Glutamatergic neuron (in vitro differentiated cells): ENCODE measurements around the gene ARFGAP3. TPM values are rescaled to one million over a fixed set of nuclear protein-coding genes. Genes with fewer than 3 reads are reported as not detected.

Source experiments
- DNase-seq: peaks from one replicate; pipeline ENCODE4 v3.0.0; 2022
- H3K27ac Mint-ChIP-seq: one replicate; pipeline ENCODE4 v1.8.0; 2020; ENCODE audit warnings: mild to moderate bottlenecking, mixed read lengths, inconsistent platforms; ENCODE audit not compliant: unreplicated experiment
- H3K27me3 Mint-ChIP-seq: one replicate; pipeline ENCODE4 v1.8.0; 2020; ENCODE audit warnings: mild to moderate bottlenecking, moderate library complexity, mixed read lengths, inconsistent platforms; ENCODE audit not compliant: unreplicated experiment
- H3K36me3 Mint-ChIP-seq: one replicate; pipeline ENCODE4 v1.8.0; 2020; ENCODE audit warnings: mild to moderate bottlenecking, mixed read lengths, inconsistent platforms; ENCODE audit not compliant: unreplicated experiment
- H3K4me1 Mint-ChIP-seq: one replicate; pipeline ENCODE4 v1.8.0; 2020; ENCODE audit warnings: mild to moderate bottlenecking, low read depth, mixed read lengths, inconsistent platforms; ENCODE audit not compliant: unreplicated experiment
- H3K4me3 Mint-ChIP-seq: one replicate; pipeline ENCODE4 v1.8.0; 2020; ENCODE audit warnings: mild to moderate bottlenecking, mixed read lengths, inconsistent platforms; ENCODE audit not compliant: unreplicated experiment
- H3K9me3 Mint-ChIP-seq: one replicate; pipeline ENCODE4 v1.8.0; 2020; ENCODE audit warnings: mild to moderate bottlenecking, moderate library complexity, mixed read lengths, inconsistent platforms; ENCODE audit not compliant: unreplicated experiment
- CTCF ChIP-seq: fragments of 200-600 bp; sonication (generic); IDR thresholded peaks from one replicate; pipeline ENCODE4 v1.5.0; 2021; ENCODE audit not compliant: partially characterized antibody, unreplicated experiment
- long read RNA-seq: library from polyadenylated mRNA; unstranded; transcript quantifications from one replicate; pipeline ENCODE4 v2.0.0, GENCODE V29; 2020; ENCODE audit not compliant: unreplicated experiment
- total RNA-seq: library from RNA; stranded (reverse); fragmentation: NEBNext Ultra II Directional; extraction: Animal tissue kit (Norgen Biotek cat#: 25700); gene quantifications from one replicate; pipeline ENCODE4 v1.2.1, GENCODE V29; 2021; ENCODE audit not compliant: unreplicated experiment

The ARFGAP3 gene, protein sequence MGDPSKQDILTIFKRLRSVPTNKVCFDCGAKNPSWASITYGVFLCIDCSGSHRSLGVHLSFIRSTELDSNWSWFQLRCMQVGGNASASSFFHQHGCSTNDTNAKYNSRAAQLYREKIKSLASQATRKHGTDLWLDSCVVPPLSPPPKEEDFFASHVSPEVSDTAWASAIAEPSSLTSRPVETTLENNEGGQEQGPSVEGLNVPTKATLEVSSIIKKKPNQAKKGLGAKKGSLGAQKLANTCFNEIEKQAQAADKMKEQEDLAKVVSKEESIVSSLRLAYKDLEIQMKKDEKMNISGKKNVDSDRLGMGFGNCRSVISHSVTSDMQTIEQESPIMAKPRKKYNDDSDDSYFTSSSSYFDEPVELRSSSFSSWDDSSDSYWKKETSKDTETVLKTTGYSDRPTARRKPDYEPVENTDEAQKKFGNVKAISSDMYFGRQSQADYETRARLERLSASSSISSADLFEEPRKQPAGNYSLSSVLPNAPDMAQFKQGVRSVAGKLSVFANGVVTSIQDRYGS
- 18.4 TPM for total RNA-seq
- long read RNA-seq, transcript ARFGAP3-201 (16 exons, 2,857 nt), result major isoform, 15 of 22 reads
- long read RNA-seq, partial matches to known transcripts, result 2 of 22 reads
- long read RNA-seq, other reads (novel, unspliced or antisense), result 4 of 22 reads

GRCh38 chr22:42856865-42857704, at the start of gene ARFGAP3:
Gene ARFGAP3 (minus strand): TSS chr22:42857273. CDS start chr22:42857182, 91 bp downstream.
- no peaks in the 10 kb centered on the region for H3K27me3 Mint-ChIP-seq
- H3K4me3 Mint-ChIP-seq, result peak within 1 kb of the TSS; percentile 87
- peak within 1 kb of the TSS; percentile 79 for H3K27ac Mint-ChIP-seq
- peak; percentile 96 for DNase-seq
- peaks cover 3% of the 10 kb centered on the region for H3K9me3 Mint-ChIP-seq
- no peaks in the 10 kb centered on the region for H3K4me1 Mint-ChIP-seq
- no peaks in the 10 kb centered on the region for H3K36me3 Mint-ChIP-seq
- no peak for TF ChIP-seq CTCF

DNA sequence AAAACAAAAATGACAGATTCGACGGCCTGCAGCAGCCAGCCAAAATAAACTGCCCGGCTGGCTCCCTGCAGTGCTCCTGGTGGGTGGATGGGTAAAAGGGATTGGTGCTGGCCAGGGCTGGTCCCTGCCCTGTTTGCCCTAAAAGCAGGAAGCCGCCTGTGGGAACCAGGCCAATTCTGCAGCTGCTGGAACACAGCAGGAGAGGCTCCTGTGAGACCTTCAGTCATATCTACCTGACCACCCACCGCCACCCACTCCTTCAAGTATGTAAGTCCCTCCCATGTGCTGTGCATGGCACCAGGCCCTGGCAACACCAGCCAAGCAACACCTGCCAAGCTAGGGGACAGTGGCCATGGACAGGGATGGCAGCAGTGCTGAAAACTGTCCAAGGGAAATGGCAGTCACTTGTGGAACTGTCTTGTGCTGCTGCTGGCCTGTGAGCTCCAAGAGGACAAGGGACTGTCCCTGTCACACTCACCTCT, 48.7 kb upstream of the ARFGAP3 start:
- H3K4me1 Mint-ChIP-seq, result peaks cover 62% of the 10 kb centered on the region
- TF ChIP-seq CTCF, result no peak
- no peak for DNase-seq
- no peak overlapping the region for H3K4me3 Mint-ChIP-seq
- no peak overlapping the region for H3K27ac Mint-ChIP-seq
- H3K9me3 Mint-ChIP-seq, result peaks cover 14% of the 10 kb centered on the region
- peaks cover 5% of the 10 kb centered on the region for H3K36me3 Mint-ChIP-seq
- peaks cover 2% of the 10 kb centered on the region for H3K27me3 Mint-ChIP-seq

DNA sequence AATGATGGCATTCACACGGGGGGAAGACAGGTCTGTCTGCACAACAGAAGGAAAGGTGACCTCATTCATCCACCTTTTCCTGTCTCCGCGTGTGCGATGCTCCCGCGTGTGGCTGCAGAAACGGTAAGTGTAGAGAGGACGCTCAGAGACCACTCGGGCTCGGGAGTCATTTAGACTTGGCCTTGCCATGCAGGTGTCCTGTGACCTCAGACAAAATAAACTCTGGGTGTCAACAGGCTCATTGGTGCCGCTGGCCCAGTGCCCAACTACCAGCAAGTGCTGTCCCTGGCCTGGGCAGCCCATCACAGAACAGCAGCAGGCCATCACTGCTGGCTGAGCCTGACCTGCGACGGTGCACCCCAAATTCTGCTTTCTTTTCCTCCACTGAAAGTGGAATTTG, 48.1 kb upstream of the ARFGAP3 start:
- H3K36me3 Mint-ChIP-seq, result peaks cover 5% of the 10 kb centered on the region
- no peak for DNase-seq
- peaks cover 58% of the 10 kb centered on the region for H3K4me1 Mint-ChIP-seq
- no peak overlapping the region for H3K27ac Mint-ChIP-seq
- peaks cover 2% of the 10 kb centered on the region for H3K27me3 Mint-ChIP-seq
- TF ChIP-seq CTCF, result no peak
- peaks cover 15% of the 10 kb centered on the region for H3K9me3 Mint-ChIP-seq
- H3K4me3 Mint-ChIP-seq, result no peak overlapping the region

GRCh38 chr22:42904050-42904449, 47.0 kb upstream of the ARFGAP3 start:
- no peak for DNase-seq
- Mint-ChIP-seq H3K36me3 (peaks cover 5% of the 10 kb centered on the region), H3K4me1 (peaks cover 49% of the 10 kb centered on the region), H3K4me3 (peak overlapping the region; percentile 16), H3K9me3 (peaks cover 14% of the 10 kb centered on the region), H3K27me3 (peaks cover 2% of the 10 kb centered on the region), H3K27ac (peak overlapping the region; percentile 2)
- no peak for TF ChIP-seq CTCF
